ENCODE data around the gene SCARB1. TPM values are rescaled to one million over a fixed set of nuclear protein-coding genes. Genes with fewer than 3 reads are reported as not detected.

The SCARB1 gene
- total and polyA plus RNA-seq, 2 of the 13 experiments (the other 11 are each of a cell fraction or from before 2014, with no cell fraction given), result 63.4 to 160 TPM

DNA sequence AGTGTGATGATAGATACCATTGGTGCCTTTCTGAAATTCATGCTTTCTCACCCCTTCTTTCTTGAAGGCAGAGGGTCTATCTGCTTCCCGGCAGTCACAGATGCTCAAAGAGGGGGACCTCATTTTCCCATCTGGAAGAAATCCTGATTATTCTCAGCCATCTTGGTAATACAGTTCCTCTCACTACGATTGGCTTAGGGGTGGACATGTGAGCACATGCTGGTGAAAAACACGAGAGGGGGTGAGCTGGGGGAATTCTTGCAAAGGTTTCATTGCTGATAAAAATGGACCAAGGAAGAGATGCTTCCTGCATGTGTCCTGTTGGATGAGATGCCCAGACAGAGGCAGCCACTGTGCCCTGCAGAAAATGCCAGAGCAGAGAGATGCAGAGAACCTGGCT is 13.8 kb upstream of the SCARB1 start:
- ChIA-PET POLR2A (no interaction called here), CTCF (ENCODE audit: low intra/inter-chr PET ratio, low total read pairs) (no interaction called here)
- Histone ChIP-seq H3K4me3 (replicated peaks in 1 of 3; ENCODE audit: insufficient read depth in 1 of 3, low read depth in 2 of 3, low read length in 3 of 3) (no peak overlapping the region), H2AFZ (ENCODE audit: low read length) (no peak overlapping the region), H3K9ac (ENCODE audit: insufficient read depth, low read depth, low read length) (no peak overlapping the region), H3K27ac (ENCODE audit: extremely low read length, insufficient read depth, low read length) (no peak overlapping the region), H3K79me2 (ENCODE audit: insufficient read depth, low read length) (no peaks in the 10 kb centered on the region), H3K4me1 (ENCODE audit: insufficient read depth, low read length) (peaks cover 95% of the 10 kb centered on the region), H3K9me3 (ENCODE audit: low read length) (no peaks in the 10 kb centered on the region), H3K4me2 (ENCODE audit: low read depth, low read length) (no peak overlapping the region), H4K20me1 (ENCODE audit: insufficient read depth, low read length) (no peaks in the 10 kb centered on the region), H3K36me3 (replicated peaks in 1 of 2; ENCODE audit: control insufficient read depth in 1 of 2, insufficient read depth in 2 of 2, low read length in 2 of 2) (no peaks in the 10 kb centered on the region), H3K27me3 (ENCODE audit: control insufficient read depth in 1 of 2, insufficient read depth in 2 of 2, low read length in 2 of 2) (no peaks in the 10 kb centered on the region)
- no TSS peak for BruUV-seq (replicated peaks)
- no peak for FAIRE-seq
- intact Hi-C loops (cut with micrococcal nuclease; ENCODE audit: unreplicated experiment), result no loop called here
- in situ Hi-C loops (cut with HindIII; ENCODE audit: extremely low pct_ligation_motif_present, low pct_unique_long_range_greater_than_20kb), result no loop called here
- TF ChIP-seq TEAD3 (CRISPR knock-in tag; optimal IDR thresholded peaks at IDR 0.05; ENCODE audit: borderline replicate concordance), result no peak
- no peak for TF ChIP-seq KLF15 (CRISPR knock-in tag; IDR thresholded peaks at IDR 0.05; ENCODE audit: borderline replicate concordance)
- no peak for TF ChIP-seq FUBP1 (CRISPR knock-in tag; IDR thresholded peaks at IDR 0.05; ENCODE audit: borderline replicate concordance)
- no peak for TF ChIP-seq ZNF468 (CRISPR knock-in tag; IDR thresholded peaks at IDR 0.05)
- TF ChIP-seq BORCS8-MEF2B (CRISPR knock-in tag; IDR thresholded peaks at IDR 0.05), result no peak
- ATAC-seq, result no peak
- DNase-seq (ENCODE audit: low spot score), result no peak
- WGBS (ENCODE audit: low lambda C conversion rate), result 87% methylated on average over 3 of the region's 3 CpGs

GRCh38 chr12:124876171-124876570 is 12.5 kb upstream of the SCARB1 start:
- CTCF ChIA-PET (ENCODE audit: low intra/inter-chr PET ratio, low total read pairs), result interaction anchor here (0.7 kb wide), 1 partner anchor 23 kb away, joined by 3 read pairs; no protein-coding TSS in a partner anchor
- no peak for TF ChIP-seq ZNF235 (CRISPR knock-in tag; IDR thresholded peaks at IDR 0.05; ENCODE audit: borderline replicate concordance)
- TF ChIP-seq, protein P1, sequence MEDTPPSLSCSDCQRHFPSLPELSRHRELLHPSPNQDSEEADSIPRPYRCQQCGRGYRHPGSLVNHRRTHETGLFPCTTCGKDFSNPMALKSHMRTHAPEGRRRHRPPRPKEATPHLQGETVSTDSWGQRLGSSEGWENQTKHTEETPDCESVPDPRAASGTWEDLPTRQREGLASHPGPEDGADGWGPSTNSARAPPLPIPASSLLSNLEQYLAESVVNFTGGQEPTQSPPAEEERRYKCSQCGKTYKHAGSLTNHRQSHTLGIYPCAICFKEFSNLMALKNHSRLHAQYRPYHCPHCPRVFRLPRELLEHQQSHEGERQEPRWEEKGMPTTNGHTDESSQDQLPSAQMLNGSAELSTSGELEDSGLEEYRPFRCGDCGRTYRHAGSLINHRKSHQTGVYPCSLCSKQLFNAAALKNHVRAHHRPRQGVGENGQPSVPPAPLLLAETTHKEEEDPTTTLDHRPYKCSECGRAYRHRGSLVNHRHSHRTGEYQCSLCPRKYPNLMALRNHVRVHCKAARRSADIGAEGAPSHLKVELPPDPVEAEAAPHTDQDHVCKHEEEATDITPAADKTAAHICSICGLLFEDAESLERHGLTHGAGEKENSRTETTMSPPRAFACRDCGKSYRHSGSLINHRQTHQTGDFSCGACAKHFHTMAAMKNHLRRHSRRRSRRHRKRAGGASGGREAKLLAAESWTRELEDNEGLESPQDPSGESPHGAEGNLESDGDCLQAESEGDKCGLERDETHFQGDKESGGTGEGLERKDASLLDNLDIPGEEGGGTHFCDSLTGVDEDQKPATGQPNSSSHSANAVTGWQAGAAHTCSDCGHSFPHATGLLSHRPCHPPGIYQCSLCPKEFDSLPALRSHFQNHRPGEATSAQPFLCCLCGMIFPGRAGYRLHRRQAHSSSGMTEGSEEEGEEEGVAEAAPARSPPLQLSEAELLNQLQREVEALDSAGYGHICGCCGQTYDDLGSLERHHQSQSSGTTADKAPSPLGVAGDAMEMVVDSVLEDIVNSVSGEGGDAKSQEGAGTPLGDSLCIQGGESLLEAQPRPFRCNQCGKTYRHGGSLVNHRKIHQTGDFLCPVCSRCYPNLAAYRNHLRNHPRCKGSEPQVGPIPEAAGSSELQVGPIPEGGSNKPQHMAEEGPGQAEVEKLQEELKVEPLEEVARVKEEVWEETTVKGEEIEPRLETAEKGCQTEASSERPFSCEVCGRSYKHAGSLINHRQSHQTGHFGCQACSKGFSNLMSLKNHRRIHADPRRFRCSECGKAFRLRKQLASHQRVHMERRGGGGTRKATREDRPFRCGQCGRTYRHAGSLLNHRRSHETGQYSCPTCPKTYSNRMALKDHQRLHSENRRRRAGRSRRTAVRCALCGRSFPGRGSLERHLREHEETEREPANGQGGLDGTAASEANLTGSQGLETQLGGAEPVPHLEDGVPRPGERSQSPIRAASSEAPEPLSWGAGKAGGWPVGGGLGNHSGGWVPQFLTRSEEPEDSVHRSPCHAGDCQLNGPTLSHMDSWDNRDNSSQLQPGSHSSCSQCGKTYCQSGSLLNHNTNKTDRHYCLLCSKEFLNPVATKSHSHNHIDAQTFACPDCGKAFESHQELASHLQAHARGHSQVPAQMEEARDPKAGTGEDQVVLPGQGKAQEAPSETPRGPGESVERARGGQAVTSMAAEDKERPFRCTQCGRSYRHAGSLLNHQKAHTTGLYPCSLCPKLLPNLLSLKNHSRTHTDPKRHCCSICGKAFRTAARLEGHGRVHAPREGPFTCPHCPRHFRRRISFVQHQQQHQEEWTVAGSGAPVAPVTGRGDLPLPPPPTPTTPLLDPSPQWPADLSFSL (CRISPR knock-in tag; IDR thresholded peaks at IDR 0.05), result peak; percentile 99
- TF ChIP-seq TMF1 (CRISPR knock-in tag; IDR thresholded peaks at IDR 0.05; ENCODE audit: low read depth), result no peak

More at GRCh38 chr12:124876171-124876570, 12.5 kb upstream of the SCARB1 start:
- Histone ChIP-seq H4K20me1 (ENCODE audit: insufficient read depth, low read length) (no peaks in the 10 kb centered on the region), H3K4me2 (ENCODE audit: low read depth, low read length) (peak overlapping the region; percentile 54), H2AFZ (ENCODE audit: low read length) (no peak overlapping the region), H3K27ac (ENCODE audit: extremely low read length, insufficient read depth, low read length) (peak overlapping the region; percentile 9), H3K36me3 (replicated peaks in 1 of 2; ENCODE audit: control insufficient read depth in 1 of 2, insufficient read depth in 2 of 2, low read length in 2 of 2) (no peaks in the 10 kb centered on the region), H3K79me2 (ENCODE audit: insufficient read depth, low read length) (no peaks in the 10 kb centered on the region), H3K27me3 (ENCODE audit: control insufficient read depth in 1 of 2, insufficient read depth in 2 of 2, low read length in 2 of 2) (no peaks in the 10 kb centered on the region), H3K4me3 (replicated peaks in 1 of 3; ENCODE audit: insufficient read depth in 1 of 3, low read depth in 2 of 3, low read length in 3 of 3) (peak overlapping the region in 1 of 3 experiments; percentile 6; a peak in 1 of 6 replicates), H3K9me3 (ENCODE audit: low read length) (no peaks in the 10 kb centered on the region), H3K9ac (ENCODE audit: insufficient read depth, low read depth, low read length) (peak overlapping the region; percentile 22; the same call in 1 of the 2 replicates), H3K4me1 (ENCODE audit: insufficient read depth, low read length) (peaks cover 95% of the 10 kb centered on the region)
- DNase-seq (ENCODE audit: low spot score) (no peak), ATAC-seq (no peak), FAIRE-seq (peak; percentile 72)
- POLR2A ChIA-PET, result no interaction called here
- intact Hi-C loops (cut with micrococcal nuclease; ENCODE audit: unreplicated experiment) (no loop called here), in situ Hi-C loops (cut with HindIII; ENCODE audit: extremely low pct_ligation_motif_present, low pct_unique_long_range_greater_than_20kb) (no loop called here)
- BruUV-seq (replicated peaks), result no TSS peak
- WGBS (ENCODE audit: low lambda C conversion rate), result 82% methylated on average over 2 of the region's 2 CpGs
